GM18517 (cell line): ENCODE measurements around the gene GATA3.
"Not testable (repeated sequence)": the region's sequence is repeated elsewhere in the genome, so short reads cannot be mapped to it uniquely, and the experiment has no call there.

Source experiments
- ATAC-seq: cut with Tn5 transposase; IDR thresholded peaks from one replicate; pipeline ENCODE4 v1.9.1; 2021; ENCODE audit warnings: mild to moderate bottlenecking, moderate library complexity; ENCODE audit not compliant: unreplicated experiment

GATA3 gene

DNA sequence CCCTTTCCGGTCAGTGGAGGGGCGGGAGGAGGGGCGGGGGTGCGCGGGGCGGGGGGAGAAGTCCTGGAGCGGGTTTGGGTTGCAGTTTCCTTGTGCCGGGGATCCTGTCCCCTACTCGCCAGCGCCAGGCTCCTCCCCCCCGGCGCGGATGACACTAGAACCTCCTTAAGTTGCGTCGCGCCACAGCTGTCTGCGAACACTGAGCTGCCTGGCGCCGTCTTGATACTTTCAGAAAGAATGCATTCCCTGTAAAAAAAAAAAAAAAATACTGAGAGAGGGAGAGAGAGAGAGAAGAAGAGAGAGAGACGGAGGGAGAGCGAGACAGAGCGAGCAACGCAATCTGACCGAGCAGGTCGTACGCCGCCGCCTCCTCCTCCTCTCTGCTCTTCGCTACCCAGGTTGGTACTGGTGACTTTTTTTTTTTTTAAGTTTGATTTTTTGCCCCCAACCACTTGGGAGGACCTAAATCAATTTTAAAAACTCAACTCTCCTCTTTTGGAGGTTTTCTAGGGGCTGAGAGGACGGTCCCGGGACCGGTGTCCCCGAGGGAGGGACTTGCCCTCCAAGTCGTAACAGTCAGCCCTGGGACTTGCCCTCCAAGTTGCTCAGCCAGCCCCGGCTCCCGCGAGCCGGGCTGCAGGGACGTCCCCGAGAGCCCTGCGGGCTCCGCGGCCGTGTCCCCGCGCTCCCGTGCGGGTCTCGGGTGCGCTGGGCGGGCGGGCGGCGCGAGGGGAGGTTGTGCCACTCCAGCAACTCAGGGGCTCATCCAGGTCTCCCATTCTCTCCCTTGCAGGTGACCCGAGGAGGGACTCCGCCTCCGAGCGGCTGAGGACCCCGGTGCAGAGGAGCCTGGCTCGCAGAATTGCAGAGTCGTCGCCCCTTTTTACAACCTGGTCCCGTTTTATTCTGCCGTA, at the start of gene GATA3:
GATA3 (plus strand) TSS at position 195 of the 914 bp plus-strand sequence. CDS start 968 bp downstream, outside the sequence.
- peak; percentile 40 for ATAC-seq

- ATAC-seq: no peak
Observed at GRCh38 chr10:8006274-8006999, 48.1 kb upstream of the GATA3 start.

DNA sequence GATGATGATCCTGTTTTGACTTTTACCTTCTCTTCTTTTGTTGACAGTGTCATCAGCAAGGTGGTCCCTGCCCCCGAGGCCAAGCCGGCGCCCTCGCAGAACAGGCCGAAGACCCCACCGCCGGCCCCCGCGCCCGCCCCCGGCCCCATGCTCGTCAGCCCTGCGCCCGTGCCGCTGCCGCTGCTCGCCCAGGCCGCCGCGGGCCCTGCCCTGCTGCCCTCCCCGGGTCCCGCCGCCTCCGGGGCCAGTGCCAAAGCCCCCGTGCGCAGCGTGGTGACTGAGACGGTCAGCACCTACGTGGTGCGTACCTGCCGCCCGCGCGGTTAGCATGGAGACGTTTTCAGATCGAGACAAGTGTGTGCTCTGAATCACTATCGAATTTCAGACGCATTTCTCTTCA, 45.5 kb upstream of the GATA3 start:
- no peak for ATAC-seq

GRCh38 chr10:8013006-8013405, 41.5 kb upstream of the GATA3 start:
- ATAC-seq: no peak

- ATAC-seq: no peak
Observed at GRCh38 chr10:8013619-8014018, 40.9 kb upstream of the GATA3 start.

DNA sequence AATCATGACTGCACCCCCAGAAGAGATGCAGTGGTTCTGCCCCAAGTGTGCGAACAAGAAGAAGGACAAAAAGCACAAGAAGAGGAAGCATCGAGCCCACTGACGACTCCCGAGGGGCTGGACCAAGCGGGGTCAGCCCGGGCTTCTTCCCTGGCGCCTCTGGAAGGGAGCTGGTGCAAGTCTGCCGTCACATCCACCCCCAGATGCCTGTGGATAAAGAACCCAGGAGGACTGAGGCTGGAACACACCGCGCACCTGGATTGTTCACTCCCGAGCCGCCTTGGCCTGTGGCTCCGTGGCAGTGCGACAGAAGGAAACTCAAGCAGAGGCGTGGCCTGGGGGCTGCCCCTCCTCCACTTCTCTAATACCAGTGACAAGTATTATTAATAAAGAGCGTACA, 39.8 kb upstream of the GATA3 start:
- ATAC-seq: no peak

- ATAC-seq: no peak
Observed at GRCh38 chr10:8017277-8017676, 37.2 kb upstream of the GATA3 start.

DNA sequence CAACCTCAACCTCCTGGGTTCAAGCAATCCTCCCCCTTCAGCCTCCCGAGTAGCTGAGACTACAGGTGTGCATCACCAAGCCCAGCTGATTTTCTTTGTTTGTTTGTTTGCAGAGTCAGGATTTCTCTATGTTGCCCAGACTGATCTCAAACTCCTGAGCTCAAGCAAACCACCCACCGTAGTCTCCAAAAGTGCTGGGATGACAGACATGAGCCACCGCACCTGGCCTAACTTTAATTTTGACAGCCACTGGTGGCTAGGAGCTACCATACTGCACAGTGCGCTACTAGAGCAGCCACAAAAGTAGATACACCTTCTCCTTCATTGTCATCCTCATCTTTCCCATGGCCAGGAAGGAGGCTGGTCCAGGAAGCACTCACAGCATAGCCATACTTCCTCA, 31.2 kb upstream of the GATA3 start:
- no peak for ATAC-seq

DNA sequence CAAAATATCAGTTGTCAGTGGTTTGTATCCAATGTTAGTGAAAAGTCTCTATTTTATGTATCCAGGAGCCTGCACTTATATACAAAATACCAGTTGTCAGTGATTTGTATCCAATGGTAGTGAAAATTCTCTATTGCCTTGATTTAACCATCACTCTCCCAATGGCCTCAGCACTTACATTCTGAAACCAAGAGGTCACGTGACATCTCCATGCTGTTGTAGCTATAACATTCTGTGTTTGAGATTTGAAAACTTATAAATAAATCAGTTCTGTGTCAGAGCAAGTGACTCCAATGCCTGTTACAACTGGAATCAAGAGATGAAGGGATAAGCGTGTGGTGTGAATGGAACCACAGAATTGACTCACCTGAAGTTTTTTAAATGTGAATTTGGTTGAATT, 30.6 kb upstream of the GATA3 start:
- no peak for ATAC-seq

GRCh38 chr10:8026349-8027259, 27.9 kb upstream of the GATA3 start:
- no peak for ATAC-seq

GRCh38 chr10:8031211-8031610, 23.3 kb upstream of the GATA3 start:
- ATAC-seq: not testable (repeated sequence)

DNA sequence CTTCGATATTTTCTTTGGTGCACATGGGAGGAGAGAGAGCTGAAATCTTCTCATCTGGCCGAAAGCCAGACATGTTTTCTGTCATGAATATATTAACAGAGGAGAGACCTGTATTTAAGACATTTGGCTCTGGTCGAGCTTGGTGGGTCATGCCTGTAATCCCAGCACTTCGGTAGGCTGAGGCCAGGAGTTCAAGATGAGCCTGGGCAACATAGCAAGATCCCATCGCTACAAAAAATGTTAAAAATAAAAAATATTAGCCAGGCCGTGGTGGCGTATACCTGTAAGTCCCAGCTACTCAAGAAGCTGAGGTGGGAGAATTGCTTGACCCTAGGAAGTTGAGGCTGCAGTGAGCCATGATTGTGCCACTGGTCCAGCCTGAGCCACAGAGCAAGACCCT, 21.9 kb upstream of the GATA3 start:
- no peak for ATAC-seq

DNA sequence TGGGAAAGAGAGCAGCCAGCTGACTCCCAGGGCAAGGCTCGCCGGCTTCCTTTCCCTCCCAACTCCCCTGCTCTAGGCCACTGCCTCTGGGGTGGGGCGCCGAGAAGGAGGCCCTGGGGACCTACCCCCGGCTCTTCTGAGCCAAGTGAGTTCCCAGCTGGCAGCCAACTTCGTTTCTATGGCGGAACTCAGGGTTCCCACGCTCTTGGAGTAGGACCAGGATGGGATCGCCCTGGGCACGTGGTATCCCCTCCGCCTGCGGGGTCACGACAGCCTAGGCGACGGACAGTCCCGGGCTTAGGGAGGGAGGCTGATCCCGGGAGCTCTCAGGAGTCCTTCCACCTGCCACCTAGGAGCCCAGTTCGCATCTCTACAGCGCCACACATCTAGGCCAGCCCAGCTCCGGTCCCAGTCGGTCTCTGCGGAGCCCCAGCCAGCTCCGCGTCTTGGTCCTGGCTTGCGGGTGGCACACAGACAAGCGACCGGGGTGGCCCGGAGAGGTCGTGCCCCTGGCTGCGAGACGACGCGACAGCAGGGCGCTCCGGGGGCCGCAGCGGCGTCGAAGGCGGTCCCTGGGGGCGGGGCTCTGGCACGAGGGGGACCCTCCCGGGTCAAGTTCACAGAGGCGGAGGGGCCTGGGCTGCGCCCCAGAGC, 20.5 kb upstream of the GATA3 start:
- ATAC-seq: no peak

DNA sequence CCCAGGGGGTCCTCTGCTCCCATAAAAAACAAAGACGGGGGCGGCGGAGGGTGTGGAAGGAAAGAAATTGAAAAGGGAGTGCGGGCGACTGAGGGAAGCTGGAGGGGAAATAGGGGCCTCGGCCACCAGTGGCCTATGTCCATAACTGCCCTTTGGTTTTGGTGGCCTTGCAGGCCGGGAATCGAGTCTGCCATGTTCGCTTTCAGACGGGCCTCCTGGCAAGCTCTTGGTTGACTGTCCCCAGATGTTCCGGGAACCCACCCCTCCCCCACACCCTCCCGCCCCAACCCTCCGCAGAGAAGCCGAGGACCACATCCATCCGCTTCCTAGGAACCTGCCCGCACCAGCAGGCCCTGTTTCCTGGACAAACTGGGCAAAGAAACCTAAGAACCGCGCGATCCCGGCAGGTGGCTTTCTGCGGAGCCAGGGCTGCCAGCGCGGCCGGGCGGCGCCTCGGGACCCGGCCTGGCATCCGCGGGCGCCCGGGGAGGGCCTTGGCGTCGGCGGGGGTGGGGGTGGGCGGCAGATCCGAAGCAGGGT, 20.0 kb upstream of the GATA3 start:
- ATAC-seq: no peak

GRCh38 chr10:8035006-8035640, 19.4 kb upstream of the GATA3 start:
- ATAC-seq: no peak

DNA sequence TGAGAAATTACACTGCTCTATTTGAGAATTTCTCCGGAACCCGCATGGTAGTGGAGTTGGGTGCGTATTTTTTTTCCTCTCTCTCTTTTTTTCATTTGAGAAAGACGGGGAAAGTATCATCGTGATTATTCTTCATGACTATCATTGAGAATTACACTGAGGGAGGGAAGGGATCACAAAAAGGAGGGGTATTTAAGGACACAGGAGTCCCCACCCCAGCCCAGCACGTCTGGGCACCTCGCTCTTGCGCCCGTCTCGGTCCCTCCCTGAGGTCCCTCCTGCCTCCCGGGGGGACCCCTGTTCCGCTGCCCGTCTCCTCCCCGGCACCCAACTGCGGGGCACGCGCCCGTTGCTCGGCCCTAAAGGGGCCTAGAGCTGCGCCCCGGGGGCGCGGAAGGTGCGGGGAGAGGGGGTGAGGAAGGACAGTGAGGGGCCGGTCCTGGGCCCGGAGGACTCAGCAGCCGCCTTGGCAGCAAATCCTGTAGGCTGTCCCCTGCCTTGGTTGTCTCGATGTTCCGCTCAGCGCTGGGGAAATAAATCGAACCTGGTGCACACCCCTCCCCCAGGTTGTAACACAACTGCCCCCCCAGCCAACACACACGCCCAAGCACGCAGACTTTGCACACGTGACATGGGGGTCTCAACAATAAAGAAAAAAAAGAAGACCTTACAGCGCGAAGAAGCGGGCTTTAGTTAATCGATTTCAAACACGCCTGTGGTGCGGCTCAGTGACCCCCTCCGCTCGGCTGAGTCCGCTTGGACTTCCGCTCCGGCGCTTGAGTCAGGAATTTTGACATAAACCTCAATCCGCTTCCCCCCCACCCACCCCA, 18.6 kb upstream of the GATA3 start:
- ATAC-seq: no peak

DNA sequence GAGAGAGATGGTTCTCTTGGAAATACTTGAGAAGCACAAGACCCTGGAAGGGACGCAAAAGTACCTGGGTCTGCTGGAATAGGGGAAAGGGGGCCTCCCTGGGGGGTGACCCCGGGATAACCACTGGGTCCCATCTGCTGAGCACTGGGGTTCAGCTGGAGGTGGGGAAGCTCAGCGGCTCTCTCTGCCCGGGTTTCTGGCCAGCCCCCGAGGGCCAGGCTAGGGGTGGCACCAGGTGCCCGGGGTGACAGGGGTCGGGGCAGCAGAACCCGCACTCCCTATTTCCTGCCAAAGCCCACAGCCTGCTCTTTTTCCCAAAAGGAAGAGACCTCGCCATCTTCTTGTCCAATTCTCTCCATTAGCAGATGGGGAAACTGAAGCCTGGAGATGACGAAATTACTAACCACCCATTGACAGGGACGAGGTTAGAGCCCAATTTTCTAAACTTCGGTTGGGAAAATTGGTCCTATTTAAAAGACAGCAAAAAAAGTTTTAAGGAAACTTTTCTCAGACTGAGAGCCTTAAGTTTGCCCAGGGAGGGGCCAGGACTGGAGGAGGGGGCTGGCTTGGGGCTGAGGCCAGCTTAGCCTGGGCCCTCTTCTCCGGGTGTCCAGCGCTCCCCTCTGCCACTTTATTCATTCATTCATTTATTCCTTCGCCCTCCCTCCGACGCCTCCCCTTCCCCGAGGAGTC, 17.8 kb upstream of the GATA3 start:
- no peak for ATAC-seq

DNA sequence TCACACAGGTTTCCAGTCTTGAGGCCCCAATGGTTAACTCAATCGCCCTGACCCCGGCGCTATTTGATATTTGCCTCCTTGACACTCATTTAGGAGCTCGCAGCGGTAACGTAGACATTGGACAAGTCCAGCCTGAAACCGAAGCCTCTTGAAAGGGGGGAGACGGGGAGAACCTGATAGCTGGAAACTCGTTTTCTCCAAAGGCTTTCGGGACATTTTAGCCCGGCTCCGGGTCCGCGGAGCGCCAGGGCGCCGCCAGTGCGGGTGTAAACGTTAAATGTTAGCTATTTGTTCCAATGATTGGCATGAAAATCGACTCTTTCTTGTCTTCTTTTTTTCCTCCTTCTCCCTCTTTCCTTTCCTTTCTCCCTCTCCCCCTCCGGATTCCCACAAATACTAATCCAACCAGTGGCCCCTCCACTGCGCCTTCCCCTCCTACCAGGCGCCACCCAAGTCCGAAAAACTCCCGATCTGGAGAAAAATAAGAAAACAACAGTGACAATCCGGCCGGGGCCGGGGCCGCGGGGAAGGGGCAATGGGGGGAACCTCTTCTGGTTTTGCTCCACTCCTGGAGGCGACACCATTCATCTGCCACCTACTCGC, 17.2 kb upstream of the GATA3 start:
- ATAC-seq: no peak
